Gastrocnemius medialis (tissue), 4 donors: Measurements from ENCODE around the gene ARFIP2.

Source experiments
- POLR2A ChIP-seq, 2 donors: fragments of 450-650 bp; IDR thresholded peaks; one replicate each; pipeline ENCODE4 v1.6.1; 2017; ENCODE audit warnings: antibody characterized with exemption in 2 of 2, mild to moderate bottlenecking in 2 of 2, moderate library complexity in 2 of 2
- TF ChIP-seq, protein P1 (sequence below), 5 experiments: fragments of 450-650 bp in 3 of 5; fragments of 200-600 bp in 2 of 5; sonication (generic) in 2 of 5; IDR thresholded peaks in 4 of 5; conservative IDR thresholded peaks in 1 of 5; 1 replicate in 4 of 5; 2 replicates in 1 of 5; pipeline ENCODE4 v1.5.1; 2016 to 2019; ENCODE audit warnings: antibody characterized with exemption in 5 of 5, mild to moderate bottlenecking in 3 of 5, moderate library complexity in 3 of 5

DNA sequence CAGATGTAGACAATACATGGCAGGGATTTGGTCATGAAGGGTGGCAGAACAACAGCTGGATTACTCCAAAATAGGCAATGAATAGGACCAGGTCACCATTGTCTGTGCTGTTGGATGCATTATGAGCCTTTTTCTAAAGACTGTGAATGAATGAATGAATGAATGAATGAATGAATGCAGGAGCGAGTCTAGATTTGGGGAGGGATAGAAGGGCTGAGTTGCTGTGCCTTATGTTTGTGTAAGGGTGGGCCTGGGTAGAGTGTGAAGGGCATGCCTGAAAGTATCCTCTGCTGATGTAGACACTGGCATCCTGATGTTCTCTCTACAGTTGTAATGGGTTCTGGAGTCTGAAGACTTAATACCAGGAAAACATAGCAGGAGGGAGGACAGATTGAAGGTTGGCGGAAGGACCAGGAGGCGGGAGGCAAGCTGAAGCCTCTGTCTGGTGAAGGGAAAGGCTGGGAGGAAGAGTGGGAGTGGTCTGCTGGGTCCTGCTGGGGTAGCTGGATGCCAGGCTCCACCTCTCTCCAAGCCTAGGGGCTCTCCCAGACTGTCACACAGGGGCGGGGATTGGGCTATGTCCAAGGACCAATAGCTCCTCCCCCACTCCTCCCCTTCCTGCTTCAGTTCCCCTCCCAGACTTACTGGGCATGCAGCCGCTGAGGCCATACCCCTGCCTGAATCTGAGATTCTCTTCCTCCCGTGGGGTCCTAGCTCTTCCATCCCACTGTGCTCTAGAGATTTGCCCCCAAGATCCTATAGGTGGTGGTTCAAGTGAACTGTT lies 12.2 kb downstream of the ARFIP2 start:
- TF ChIP-seq, protein P1, sequence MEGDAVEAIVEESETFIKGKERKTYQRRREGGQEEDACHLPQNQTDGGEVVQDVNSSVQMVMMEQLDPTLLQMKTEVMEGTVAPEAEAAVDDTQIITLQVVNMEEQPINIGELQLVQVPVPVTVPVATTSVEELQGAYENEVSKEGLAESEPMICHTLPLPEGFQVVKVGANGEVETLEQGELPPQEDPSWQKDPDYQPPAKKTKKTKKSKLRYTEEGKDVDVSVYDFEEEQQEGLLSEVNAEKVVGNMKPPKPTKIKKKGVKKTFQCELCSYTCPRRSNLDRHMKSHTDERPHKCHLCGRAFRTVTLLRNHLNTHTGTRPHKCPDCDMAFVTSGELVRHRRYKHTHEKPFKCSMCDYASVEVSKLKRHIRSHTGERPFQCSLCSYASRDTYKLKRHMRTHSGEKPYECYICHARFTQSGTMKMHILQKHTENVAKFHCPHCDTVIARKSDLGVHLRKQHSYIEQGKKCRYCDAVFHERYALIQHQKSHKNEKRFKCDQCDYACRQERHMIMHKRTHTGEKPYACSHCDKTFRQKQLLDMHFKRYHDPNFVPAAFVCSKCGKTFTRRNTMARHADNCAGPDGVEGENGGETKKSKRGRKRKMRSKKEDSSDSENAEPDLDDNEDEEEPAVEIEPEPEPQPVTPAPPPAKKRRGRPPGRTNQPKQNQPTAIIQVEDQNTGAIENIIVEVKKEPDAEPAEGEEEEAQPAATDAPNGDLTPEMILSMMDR (IDR thresholded peaks at IDR 0.05 in 4 of 5, conservative IDR thresholded peaks at IDR 0.05 in 1 of 5), result no peak
- TF ChIP-seq POLR2A (IDR thresholded peaks at IDR 0.05), result no peak
